Neural progenitor cell (in vitro differentiated cells): ENCODE data around the gene NR2F1-AS1.

Source experiments
- CTCF ChIP-seq: fragments of 200-600 bp; sonication (generic); IDR thresholded peaks from 2 replicates; pipeline ENCODE4 v1.5.1; 2017; ENCODE audit warnings: antibody characterized with exemption, mild to moderate bottlenecking
- EZH2 ChIP-seq: fragments of 200-600 bp; sonication (generic); IDR thresholded peaks from 2 replicates; pipeline ENCODE4 v1.6.1; 2017; ENCODE audit warnings: antibody characterized with exemption, mild to moderate bottlenecking, moderate library complexity
- EZH2phosphoT487 ChIP-seq: fragments of 200-600 bp; sonication (generic); IDR thresholded peaks from 2 replicates; pipeline ENCODE4 v1.6.1; 2017; ENCODE audit warnings: antibody characterized with exemption

GRCh38 chr5:93579692-93580062 lies 1.3 kb downstream of the NR2F1-AS1 start:
- TF ChIP-seq EZH2phosphoT487 (no peak), CTCF (no peak), EZH2 (no peak)
